Measurements from ENCODE around the gene PLIN5.

The PLIN5 gene

DNA sequence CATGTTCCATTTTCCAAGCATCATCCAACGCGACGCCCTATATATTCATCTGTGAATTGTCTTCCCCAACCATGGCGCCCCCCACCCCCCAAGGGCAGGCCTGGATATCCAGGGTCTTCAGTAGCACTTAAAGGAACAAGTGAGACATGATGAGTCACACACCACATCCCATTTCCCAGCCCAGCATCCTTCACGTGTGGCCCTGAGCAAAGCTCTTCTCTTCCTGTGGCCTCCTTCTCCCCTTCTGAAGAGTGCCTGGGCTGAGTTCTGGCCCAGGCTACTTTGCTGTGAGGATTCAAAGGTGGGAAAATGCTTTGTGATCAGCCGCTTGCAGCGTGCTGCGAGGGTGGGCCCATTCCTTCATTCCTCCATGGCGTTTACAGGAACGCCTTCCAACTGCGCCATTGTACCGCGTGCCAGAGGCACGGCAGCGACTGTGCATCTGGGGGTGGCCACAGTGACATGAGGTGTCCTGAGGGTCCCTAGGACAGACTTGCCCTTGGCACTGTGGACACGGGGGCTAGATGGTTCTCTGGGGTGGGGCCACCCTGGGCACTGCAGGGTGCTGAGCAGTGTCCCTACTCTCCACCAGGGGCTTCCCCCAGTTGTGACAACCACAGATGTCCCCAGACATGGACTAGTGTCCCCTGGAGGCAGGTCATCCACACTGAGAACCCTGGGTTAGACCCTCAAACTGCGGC, 28.4 kb downstream of the PLIN5 start:
- DNase-seq (ENCODE audit: low read depth in 3 of 3, low spot score in 1 of 3) = no peak

DNA sequence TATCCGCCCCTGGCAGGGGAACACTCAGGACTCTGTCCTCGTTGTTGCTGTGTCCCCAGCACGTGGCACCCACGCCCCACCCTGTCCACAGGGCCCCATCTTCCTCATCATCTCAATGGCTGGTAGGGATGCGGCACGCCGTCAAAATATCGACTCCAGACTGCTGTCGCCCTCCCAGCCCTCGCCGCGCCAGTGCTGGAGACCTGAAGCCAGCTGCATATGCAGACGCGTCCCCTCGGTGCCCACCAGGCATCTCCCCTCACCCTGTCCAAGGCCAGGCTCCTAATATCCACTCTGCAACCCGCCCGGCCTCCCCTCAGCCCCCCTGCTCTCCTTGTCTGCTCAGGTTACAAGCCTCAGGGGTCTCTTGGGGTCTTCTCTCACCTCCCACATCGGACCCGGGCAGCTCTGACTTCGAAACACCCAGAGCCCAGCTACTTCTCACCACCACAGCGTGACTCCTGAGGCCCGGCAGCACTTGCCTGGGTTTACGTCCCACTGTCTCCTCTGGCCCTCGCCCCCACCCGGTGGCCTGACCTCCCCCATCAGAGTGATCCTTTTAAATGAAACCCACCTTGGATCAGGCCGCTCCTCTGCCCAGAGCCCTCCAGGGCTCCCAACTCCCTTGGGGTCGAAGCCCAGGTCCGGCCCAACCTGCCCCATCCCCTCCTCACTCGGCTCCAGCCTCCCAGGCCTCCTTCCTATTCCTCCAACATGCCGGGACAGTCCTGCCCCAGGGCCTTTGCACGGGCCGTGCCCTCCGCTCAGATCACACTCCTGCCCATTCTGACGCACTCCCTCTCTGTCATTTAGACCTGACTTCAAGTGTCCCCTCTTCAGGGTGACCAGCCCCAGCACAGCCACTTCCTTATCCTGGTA, 29.2 kb downstream of the PLIN5 start:
- no peak for DNase-seq (ENCODE audit: low read depth in 3 of 3, low spot score in 1 of 3)

DNA sequence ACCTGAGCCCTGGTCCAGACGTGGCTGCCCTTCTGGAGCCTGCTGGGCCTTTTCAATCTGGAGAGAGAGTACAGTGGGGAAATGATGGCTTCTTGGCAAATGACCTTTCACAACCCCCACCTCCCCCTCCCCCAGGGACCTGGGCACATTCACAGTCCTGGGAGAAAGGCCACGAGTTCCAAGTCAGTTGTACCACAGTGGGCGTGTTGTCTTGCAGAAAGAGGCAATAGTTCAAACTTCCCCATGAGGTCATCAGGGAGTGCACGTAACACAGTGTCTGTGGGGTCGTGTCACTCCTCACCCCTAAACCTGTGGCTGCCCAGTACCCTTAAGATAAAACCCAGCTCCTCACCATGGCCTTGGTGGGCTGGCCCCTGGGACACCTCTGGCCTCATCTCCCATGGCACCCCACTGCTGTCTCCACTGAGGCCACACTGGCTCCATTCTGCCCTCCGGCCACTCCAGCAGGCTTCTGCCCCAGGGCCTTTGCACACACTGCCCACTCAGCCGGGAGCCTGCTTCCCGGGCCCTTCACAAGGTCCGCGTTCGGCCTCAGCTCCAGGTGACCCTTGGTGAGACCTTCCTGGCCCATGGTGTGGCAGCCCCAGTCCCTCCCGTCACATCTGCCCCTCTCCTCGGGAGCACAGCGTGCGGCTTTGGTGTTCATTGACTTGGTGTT, 30.0 kb downstream of the PLIN5 start:
- DNase-seq (ENCODE audit: low read depth in 3 of 3, low spot score in 1 of 3) = no peak

DNA sequence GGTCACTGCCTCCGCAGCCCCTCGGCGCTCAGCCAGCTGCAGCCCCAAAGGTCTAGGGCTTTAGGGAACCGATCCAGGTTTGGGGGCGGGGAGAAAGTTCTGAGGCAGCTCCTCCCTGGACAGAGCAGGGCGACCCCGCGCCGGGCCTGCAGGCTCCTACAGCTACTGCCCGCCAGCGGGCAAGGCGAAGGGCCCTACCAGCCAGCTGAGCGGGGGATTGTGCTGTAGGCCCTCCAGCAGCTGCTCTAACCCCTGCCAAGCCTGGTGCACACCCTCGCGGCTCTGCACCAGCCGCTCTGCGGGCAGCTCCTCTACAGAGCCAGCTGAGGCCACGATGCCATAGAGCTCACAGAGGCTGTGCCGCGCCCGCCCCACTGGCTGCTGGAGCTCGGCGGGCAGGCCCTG, 30.7 kb downstream of the PLIN5 start:
- DNase-seq (ENCODE audit: low read depth in 3 of 3, low spot score in 1 of 3) = no peak

DNA sequence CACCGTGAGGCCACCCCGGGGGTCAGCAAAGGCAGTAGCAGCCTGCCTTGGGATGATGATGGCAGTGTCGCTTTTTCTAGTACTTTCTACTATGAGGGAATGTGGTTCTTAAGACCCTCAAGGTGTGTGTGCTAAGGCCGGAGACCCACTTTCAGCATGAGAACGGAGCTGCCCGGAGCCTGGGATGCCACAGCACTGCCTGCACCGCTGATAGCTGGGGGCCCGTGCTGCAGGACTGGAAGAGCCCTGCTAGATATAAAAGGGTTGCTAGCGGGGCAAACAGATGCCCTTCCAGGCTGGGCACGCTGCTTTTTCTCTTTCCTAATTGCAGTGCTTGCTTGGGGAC, 31.2 kb downstream of the PLIN5 start:
- no peak for DNase-seq (ENCODE audit: low read depth in 3 of 3, low spot score in 1 of 3)

DNA sequence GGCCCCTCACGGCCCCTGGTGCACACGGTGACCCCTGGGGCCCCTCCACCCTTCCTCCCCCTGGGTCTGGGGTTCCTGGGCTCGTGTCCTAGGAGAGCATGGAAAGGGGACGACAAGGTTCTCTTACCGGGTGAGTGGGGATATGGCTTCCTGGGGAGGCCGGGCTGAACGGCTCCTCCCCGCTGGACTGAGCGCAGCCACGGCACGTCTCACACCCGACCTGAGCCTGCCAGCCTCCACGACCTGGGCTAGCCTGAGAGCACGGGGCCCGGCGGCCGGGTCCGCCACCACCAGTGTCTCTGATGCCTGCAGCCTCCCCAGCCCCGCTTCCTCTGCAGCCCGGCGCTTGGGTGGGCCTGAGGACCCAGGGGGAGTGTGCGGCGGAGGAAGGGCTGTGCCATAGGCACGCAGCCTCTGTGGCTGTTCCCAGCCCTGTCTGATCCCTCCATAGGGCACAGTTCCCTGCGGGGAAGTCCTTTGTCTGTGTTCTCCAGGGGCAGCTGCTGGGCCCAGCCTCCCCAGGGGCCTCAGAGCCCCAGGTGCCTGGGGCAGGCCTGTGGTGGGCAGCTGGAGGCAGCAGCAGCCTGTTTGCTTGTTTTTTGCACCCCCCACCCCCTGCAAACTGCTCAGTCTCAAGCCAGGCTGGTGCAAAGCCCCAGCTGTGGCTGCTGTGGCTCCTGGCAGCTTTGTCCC, 31.7 kb downstream of the PLIN5 start:
- no peak for DNase-seq (ENCODE audit: low read depth in 3 of 3, low spot score in 1 of 3)

DNA sequence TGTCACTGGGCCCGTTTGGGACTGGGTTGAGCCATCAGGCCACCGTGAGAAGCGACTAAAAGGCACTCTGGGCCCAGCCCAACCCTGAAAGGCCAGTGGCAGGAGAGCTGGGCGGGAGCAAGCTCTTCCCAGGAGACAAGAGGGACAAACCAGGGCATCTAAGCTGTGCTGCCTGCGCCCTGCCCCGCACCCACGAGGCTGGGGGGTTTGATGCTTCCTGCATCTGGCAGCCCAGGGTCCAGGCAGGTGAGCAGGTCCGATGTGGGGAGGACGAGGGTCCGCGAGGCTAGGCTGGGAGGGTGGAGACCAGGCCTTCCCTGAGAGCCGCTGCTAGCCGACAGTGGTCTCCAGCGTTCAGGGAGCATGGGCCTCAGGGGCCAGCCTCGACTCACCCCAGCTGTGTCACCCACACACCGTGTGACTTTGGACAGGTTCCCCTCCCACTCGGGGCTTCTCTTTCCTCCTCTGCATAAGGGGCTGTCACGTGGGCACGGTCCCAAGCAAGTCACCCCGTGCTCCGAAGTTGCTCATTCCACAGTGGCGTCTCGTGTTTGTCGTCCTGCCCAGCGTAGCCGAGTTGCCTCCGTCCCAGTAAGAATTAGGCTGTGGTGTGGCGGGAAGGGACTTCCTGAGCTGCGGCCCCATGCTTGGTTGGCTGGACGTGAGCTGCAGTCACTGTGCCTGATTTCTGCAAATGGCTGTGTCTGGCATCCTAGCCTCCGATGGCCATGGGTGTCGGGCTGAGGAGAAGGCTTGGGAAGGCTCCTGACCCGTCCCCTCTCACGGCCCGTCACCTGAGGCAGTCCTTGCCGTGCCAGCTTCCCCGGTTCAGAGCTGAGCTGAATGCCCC, 32.5 kb downstream of the PLIN5 start:
- DNase-seq (ENCODE audit: low read depth in 3 of 3, low spot score in 1 of 3) = no peak

DNA sequence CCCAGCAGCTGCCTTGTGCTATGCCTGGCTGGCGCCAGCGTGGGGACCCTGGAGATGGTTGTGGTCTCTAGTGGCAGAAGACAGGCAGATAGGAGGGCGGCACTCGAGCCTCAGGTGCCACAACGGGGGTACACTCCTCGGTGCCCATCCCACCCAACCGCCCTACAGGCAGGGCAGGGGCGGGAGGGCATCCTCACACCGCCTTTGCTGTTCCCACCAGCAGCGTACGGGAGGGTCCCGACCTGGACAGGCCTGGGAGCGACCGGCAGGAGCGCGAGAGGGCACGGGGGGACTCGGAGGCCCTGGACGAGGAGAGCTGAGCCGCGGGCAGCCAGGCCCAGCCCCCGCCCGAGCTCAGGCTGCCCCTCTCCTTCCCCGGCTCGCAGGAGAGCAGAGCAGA, 33.3 kb downstream of the PLIN5 start:
- no peak for DNase-seq (ENCODE audit: low read depth in 3 of 3, low spot score in 1 of 3)

DNA sequence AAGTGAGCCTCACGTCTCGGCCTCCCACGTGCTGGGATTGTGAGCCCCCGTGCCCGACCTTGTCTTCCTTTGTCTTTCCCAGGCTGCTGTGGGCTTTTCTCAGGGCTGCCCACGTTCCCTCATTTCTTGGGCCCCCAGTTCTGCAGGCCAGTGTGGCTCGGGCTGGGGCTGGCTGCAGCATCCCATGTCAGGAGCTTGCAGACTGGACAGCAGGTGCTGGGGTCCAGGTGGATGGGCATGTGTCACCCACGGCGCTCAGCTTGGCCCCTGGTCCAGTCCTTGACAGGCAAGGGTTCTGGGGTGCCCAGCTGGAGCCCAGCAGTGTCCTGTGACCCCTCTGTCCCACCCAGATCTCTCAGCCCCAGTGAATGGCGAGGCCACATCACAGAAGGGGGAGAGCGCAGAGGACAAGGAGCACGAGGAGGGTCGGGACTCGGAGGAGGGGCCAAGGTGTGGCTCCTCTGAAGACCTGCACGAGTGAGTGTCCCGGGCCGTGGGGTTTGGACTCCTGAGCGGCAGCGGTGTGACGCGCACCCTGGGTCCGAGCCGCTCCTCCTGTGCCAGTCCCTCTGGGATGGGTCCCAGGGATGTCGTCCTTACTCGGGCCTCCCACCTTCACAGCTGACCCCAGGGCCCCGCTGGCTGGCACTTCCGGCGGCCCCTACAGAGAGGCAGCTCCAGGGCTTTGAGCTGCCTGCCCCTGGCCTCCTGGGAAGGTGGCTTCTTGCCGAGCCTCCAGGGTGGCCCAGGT, 34.0 kb downstream of the PLIN5 start:
- no peak for DNase-seq (ENCODE audit: low read depth in 3 of 3, low spot score in 1 of 3)

DNA sequence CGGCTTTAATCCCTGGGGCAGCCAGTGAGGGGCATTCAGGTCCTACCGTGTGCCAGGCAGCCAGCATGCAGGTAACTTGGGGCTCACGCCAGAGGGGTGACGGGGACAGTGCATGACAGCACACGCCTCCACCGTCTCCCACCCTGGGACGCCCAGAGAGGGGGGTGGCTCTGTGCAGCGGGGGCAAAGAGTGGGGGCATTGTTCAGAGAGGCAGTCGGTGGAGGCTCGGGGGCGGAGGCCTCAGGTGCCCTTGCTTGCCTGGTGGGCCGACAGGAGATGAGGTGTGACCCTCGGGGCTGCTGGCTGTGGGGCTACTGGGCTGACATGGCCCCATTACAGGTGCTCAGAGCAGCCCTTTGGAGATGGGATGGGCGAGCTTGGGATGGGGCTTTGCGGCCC, 35.2 kb downstream of the PLIN5 start:
- no peak for DNase-seq (ENCODE audit: low read depth in 3 of 3, low spot score in 1 of 3)

DNA sequence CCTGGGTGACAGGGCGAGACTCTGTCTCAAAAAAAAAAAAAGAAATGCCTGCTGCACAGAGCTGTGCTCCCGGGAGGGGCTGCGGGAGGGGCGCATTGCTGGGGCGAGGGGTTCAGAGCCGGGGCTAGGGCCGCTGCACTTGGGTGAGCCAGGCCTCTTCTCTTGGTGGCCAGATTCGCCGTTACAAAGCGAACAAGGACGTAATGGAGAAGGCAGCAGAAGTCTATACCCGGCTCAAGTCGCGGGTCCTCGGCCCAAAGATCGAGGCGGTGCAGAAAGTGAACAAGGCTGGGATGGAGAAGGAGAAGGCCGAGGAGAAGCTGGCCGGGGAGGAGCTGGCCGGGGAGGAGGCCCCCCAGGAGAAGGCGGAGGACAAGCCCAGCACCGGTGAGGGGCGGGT, 35.7 kb downstream of the PLIN5 start:
- no peak for DNase-seq (ENCODE audit: low read depth in 3 of 3, low spot score in 1 of 3)

DNA sequence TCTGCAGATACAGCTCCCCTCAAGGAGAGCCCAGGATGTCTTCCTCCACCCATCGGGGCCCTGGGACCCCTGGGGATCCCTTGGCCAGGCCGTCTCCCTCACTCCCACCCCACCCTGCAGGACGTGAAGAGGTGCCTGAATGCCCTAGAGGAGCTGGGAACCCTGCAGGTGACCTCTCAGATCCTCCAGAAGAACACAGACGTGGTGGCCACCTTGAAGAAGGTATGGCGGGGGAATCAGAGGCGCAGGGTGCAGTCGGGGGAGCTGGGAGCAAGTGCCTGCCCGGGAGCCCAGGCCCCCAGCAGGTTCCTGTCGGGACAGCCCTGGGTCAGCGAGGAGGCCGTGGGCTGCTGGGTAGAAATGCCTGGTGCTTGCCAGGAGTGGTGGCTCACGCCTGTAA, 36.3 kb downstream of the PLIN5 start:
- DNase-seq (ENCODE audit: low read depth in 3 of 3, low spot score in 1 of 3) = no peak

DNA sequence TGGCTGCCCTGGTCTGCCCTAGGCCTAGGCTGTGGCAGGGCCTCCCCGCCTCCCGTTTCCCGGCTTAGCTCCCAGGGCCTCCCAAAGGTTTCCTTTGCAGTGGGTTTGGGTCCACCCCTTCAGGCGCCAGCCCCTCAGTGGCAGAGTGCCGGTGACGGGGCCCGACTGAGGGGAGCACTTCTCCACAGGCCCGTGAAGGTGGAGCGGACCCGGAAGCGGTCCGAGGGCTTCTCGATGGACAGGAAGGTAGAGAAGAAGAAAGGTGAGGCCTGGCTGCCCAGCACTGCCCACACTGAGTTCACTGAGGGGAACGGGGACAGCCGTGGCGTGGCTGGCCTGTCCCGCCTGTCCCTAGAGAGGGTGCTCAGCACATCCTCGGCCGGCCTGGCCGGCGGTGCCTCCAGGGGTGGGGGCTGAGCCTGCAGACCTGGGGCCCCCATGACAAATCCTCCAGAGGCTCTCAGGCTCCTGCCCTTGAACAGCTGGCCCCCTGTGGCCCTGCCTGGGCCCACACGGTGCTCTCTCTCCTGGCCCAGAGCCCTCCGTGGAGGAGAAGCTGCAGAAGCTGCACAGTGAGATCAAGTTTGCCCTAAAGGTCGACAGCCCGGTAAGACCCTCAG, 37.1 kb downstream of the PLIN5 start:
- DNase-seq (ENCODE audit: low read depth in 3 of 3, low spot score in 1 of 3) = no peak

DNA sequence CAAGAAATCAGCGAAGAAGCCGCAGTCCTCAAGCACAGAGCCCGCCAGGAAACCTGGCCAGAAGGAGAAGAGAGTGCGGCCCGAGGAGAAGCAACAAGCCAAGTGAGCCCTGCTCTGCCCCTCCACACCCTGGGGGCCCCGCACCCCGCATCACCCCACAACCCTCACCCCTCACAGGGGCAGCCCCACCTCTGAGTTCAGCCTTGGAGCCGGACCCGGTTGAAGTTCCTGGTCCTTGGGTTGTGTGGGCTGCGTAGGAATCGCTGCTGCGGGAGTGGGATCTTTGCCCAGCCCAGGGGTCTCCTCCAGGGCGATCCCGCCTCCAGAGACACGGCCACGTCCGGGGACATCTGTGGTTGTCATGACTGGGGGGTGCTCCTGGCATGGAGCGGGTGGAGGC, 38.7 kb downstream of the PLIN5 start:
- DNase-seq (ENCODE audit: low read depth in 3 of 3, low spot score in 1 of 3) = no peak

DNA sequence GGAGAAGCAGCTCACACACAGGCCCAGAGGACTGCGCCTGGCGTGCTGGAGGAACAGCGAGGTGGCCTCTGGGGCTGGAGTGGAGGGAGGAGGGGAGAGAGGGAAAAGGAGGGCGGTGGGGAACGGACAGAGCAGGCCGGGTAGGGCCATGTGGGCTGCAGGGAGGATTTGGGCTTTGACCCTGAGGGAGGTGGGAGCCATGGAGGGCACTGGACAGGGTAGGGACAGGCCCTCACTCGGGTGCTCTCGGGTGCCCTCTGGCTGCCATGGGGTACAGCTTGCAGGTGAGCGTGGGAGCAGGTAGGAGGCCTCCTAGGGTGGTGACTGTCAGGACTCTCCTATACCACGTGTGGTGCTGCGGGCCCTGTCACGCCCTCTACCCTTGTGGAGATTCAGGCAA, 39.6 kb downstream of the PLIN5 start:
- no peak for DNase-seq (ENCODE audit: low read depth in 3 of 3, low spot score in 1 of 3)

DNA sequence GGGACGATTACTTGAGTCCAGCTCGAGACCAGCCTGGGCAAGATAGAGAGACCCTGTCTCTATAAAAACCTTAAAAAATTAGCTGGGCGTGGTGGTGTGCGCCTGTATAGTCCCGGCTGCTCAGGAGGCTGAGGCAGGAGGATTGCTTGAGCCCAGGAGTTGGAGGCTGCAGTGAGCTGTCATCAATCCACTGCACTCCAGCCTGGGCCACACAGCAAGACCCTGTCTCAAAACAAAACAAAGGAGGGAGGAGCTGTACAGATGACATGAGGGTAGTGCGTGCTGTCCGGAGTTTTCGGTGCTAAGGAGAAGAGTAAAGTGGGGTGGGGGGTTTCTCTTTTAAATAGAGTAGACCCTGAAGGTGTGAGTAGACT, 40.3 kb downstream of the PLIN5 start:
- DNase-seq (ENCODE audit: low read depth in 3 of 3, low spot score in 1 of 3) = no peak

DNA sequence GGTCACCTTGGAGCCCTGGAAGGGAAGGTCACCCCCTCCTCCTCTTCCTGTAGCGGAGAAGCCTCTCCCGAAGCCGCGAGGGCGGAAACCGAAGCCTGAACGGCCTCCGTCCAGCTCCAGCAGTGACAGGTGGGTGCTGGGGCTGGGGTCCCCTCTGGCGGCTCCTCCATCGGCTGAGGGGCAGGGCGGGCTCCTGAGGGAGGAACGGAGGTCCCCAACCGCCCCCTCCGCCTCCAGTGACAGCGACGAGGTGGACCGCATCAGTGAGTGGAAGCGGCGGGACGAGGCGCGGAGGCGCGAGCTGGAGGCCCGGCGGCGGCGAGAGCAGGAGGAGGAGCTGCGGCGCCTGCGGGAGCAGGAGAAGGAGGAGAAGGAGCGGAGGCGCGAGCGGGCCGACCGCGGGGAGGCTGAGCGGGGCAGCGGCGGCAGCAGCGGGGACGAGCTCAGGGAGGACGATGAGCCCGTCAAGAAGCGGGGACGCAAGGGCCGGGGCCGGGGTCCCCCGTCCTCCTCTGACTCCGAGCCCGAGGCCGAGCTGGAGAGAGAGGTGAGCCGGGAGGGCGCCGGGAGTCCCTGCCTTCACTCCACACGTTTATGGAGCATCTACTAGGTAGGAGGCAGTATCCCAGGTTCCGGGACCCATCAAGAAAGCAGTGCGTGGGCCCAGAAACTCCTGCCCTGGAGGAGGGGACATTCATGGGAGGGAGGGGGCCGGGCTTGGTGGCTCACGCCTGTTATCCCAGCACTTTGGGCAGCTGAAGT, 40.9 kb downstream of the PLIN5 start:
- DNase-seq (ENCODE audit: low read depth in 3 of 3, low spot score in 1 of 3) = no peak

DNA sequence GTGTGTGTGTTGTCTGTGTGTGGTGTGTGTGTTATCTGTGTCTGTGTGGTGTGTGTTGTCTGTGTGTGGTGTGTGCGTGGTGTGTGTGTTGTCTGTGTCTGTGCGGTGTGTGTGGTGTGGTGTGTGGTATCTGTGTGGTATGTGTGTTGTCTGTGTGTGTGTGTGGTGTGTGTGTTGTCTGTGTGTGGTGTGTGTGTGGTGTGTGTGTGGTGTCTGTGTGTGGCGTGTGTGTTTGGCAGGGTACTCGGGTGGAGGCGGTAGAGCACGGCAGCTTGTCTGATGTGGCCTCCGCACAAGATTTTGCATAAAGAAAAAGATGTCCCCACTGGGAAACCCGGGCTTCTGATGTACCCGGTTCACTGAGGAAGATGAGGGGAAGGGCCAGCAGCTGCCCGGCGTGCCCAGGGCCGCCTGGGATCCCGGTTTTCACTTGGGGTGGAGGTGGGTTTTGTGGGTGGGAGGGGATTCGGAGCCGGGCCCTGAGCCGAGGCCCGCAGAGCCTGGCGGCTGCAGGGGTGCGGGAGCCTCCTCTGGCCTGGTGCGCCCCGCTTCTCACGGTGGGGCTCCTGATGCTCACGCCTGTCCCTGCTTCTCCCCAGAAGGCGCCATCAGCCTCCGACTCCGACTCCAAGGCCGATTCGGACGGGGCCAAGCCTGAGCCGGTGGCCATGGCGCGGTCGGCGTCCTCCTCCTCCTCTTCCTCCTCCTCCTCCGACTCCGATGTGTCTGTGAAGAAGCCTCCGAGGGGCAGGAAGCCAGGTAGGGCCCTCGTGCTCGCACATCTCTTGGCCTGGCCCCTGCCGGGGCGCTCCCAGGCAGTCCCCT, 41.7 kb downstream of the PLIN5 start:
- DNase-seq (ENCODE audit: low read depth in 3 of 3, low spot score in 1 of 3) = no peak
